ENCODE results near the gene MRPL54. TPM values are rescaled to one million over a fixed set of nuclear protein-coding genes. Genes with fewer than 3 reads are reported as not detected.

The MRPL54 gene
- total RNA-seq, 1 experiment from 2014 or later: 73.9 TPM

DNA sequence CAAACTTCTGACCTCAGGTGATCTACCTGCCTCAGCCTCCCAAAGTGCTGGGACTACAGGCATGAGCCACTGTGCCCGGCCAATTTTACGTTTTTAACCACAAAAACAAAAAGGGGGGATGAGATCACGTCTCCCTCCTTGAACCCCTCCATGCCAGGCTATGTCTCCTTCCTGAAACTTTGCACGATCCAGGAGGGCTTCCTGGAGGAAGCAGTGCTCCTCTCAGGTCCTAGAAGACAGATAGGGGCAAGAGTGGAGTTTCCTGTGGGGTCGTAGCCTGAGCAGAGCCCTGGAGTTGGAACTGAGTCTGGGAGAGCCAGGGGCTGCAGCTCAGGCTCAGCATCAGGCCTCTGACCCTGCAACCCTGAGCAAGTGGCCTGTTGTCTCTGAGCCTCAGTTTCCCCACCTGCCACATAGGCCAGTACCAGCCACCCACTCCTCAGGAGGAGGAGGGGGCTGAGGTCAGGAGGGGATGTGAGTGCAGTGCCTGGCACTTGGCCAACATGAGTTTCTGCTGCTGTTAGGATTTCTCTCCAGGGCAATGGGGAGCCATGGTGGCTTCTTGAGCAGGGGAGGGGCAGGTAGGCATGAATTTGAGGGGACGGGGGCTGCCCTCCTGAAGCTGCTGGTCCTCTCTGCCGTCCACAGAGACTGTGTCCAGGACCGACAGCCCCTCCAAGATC is 17.0 kb upstream of the MRPL54 start:
- H3K4me3 ChIP-seq (ENCODE audit: low read length): no peak overlapping the region
- H3K9me3 ChIP-seq (ENCODE audit: low read length): no peaks in the 10 kb centered on the region
- TF ChIP-seq, protein P1, sequence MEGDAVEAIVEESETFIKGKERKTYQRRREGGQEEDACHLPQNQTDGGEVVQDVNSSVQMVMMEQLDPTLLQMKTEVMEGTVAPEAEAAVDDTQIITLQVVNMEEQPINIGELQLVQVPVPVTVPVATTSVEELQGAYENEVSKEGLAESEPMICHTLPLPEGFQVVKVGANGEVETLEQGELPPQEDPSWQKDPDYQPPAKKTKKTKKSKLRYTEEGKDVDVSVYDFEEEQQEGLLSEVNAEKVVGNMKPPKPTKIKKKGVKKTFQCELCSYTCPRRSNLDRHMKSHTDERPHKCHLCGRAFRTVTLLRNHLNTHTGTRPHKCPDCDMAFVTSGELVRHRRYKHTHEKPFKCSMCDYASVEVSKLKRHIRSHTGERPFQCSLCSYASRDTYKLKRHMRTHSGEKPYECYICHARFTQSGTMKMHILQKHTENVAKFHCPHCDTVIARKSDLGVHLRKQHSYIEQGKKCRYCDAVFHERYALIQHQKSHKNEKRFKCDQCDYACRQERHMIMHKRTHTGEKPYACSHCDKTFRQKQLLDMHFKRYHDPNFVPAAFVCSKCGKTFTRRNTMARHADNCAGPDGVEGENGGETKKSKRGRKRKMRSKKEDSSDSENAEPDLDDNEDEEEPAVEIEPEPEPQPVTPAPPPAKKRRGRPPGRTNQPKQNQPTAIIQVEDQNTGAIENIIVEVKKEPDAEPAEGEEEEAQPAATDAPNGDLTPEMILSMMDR (conservative IDR thresholded peaks at IDR 0.05; ENCODE audit: low read depth, low read length): no peak
- TF ChIP-seq EZH2phosphoT487 (IDR thresholded peaks at IDR 0.05; ENCODE audit: borderline replicate concordance, low read length) (no peak), EZH2 (IDR thresholded peaks at IDR 0.05; ENCODE audit: low read length, unreplicated experiment) (no peak)
- BruUV-seq (replicated peaks): no TSS peak
- CTCF ChIA-PET: no interaction called here
- no peaks in the 10 kb centered on the region for H3K9me2 ChIP-seq (replicated peaks; ENCODE audit: low read length)
- no peak overlapping the region for H2AFZ ChIP-seq (ENCODE audit: low read length)
- H3K4me2 ChIP-seq (ENCODE audit: low read length): no peak overlapping the region
- DNase-seq: no peak
- H3K27ac ChIP-seq (ENCODE audit: low read length): no peak overlapping the region
- H3K79me2 ChIP-seq (ENCODE audit: low read length): no peaks in the 10 kb centered on the region
- ATAC-seq: no peak
- no peaks in the 10 kb centered on the region for H3K36me3 ChIP-seq (ENCODE audit: low read depth, low read length)
- intact Hi-C loops (cut with micrococcal nuclease): no loop called here
- H3K9ac ChIP-seq (ENCODE audit: low read length): no peak overlapping the region
- no peaks in the 10 kb centered on the region for H4K20me1 ChIP-seq (ENCODE audit: low read length)
- H3F3A ChIP-seq (ENCODE audit: low read length, unreplicated experiment): no peaks in the 10 kb centered on the region
- POLR2A ChIA-PET (ENCODE audit: unreplicated experiment): no interaction called here
- no peaks in the 10 kb centered on the region for H3K27me3 ChIP-seq (ENCODE audit: low read length)
- H3K4me1 ChIP-seq (ENCODE audit: insufficient read depth, low read length): no peaks in the 10 kb centered on the region

DNA sequence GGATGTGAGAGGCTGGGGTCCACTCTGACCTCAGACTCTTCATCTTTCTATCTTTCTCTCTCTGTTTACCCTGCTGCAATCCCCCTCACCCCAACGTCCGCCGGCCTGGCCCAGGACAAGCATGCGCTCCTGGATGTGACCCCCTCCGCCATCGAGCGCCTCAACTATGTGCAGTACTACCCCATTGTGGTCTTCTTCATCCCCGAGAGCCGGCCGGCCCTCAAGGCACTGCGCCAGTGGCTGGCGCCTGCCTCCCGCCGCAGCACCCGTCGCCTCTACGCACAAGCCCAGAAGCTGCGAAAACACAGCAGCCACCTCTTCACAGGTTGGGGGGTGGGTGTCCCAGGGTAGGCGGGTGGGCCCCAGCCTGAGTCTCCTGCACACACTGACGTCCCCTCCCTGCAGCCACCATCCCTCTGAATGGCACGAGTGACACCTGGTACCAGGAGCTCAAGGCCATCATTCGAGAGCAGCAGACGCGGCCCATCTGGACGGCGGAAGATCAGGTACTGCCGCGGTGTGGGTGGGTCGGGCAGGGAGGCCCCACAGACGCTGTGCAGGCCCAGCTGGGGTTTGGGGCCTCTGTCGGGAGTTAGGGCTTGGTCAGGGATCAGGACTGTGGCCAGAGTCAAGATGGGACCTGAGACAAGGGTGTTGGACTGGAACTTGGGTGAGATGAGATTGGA is 16.0 kb upstream of the MRPL54 start:
- H3F3A ChIP-seq (ENCODE audit: low read length, unreplicated experiment): no peaks in the 10 kb centered on the region
- no peaks in the 10 kb centered on the region for H3K27me3 ChIP-seq (ENCODE audit: low read length)
- H2AFZ ChIP-seq (ENCODE audit: low read length): no peak overlapping the region
- BruUV-seq (replicated peaks): no TSS peak
- no peak overlapping the region for H3K4me2 ChIP-seq (ENCODE audit: low read length)
- H3K79me2 ChIP-seq (ENCODE audit: low read length): no peaks in the 10 kb centered on the region
- POLR2A ChIA-PET (ENCODE audit: unreplicated experiment): no interaction called here
- no peaks in the 10 kb centered on the region for H3K9me2 ChIP-seq (replicated peaks; ENCODE audit: low read length)
- H3K27ac ChIP-seq (ENCODE audit: low read length): no peak overlapping the region
- TF ChIP-seq EZH2phosphoT487 (IDR thresholded peaks at IDR 0.05; ENCODE audit: borderline replicate concordance, low read length): no peak
- TF ChIP-seq, protein P1 (conservative IDR thresholded peaks at IDR 0.05; ENCODE audit: low read depth, low read length): no peak
- TF ChIP-seq EZH2 (IDR thresholded peaks at IDR 0.05; ENCODE audit: low read length, unreplicated experiment): no peak
- H3K4me1 ChIP-seq (ENCODE audit: insufficient read depth, low read length): no peaks in the 10 kb centered on the region
- no peak overlapping the region for H3K9ac ChIP-seq (ENCODE audit: low read length)
- no peak for DNase-seq
- intact Hi-C loops (cut with micrococcal nuclease): no loop called here
- H3K4me3 ChIP-seq (ENCODE audit: low read length): no peak overlapping the region
- H3K9me3 ChIP-seq (ENCODE audit: low read length): no peaks in the 10 kb centered on the region
- CTCF ChIA-PET: interaction anchor here (0.6 kb wide), 1 partner anchor 1044 kb away, joined by 3 read pairs; no protein-coding TSS in a partner anchor
- H3K36me3 ChIP-seq (ENCODE audit: low read depth, low read length): no peaks in the 10 kb centered on the region
- no peaks in the 10 kb centered on the region for H4K20me1 ChIP-seq (ENCODE audit: low read length)
- no peak for ATAC-seq

DNA sequence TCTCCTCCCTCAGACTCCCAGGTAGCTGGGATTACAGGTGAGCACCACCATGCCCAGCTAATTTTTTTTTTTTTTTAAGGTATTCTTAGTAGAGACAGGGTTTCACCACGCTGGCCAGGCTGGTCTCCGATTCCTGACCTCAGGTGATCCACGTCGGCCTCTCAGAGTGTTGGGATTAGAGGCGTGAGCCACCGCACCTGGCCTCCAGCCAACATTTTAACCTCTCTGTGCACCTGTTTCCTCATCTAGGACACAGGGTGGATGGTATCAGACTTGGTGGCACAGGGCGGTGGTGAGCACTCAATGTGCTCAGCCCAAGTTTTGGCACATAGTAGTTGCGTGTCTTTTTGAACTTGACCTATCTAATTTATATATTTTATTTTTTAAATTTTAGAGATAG is 13.5 kb upstream of the MRPL54 start:
- TF ChIP-seq EZH2phosphoT487 (IDR thresholded peaks at IDR 0.05; ENCODE audit: borderline replicate concordance, low read length): no peak
- no peak for TF ChIP-seq EZH2 (IDR thresholded peaks at IDR 0.05; ENCODE audit: low read length, unreplicated experiment)
- TF ChIP-seq, protein P1 (conservative IDR thresholded peaks at IDR 0.05; ENCODE audit: low read depth, low read length): no peak
- Histone ChIP-seq H2AFZ (ENCODE audit: low read length) (no peak overlapping the region), H3F3A (ENCODE audit: low read length, unreplicated experiment) (no peaks in the 10 kb centered on the region), H4K20me1 (ENCODE audit: low read length) (no peaks in the 10 kb centered on the region), H3K79me2 (ENCODE audit: low read length) (no peaks in the 10 kb centered on the region), H3K4me2 (ENCODE audit: low read length) (no peak overlapping the region), H3K9me3 (ENCODE audit: low read length) (no peaks in the 10 kb centered on the region), H3K9me2 (replicated peaks; ENCODE audit: low read length) (no peaks in the 10 kb centered on the region), H3K27ac (ENCODE audit: low read length) (no peak overlapping the region), H3K4me1 (ENCODE audit: insufficient read depth, low read length) (no peaks in the 10 kb centered on the region), H3K4me3 (ENCODE audit: low read length) (no peak overlapping the region), H3K27me3 (ENCODE audit: low read length) (no peaks in the 10 kb centered on the region), H3K36me3 (ENCODE audit: low read depth, low read length) (no peaks in the 10 kb centered on the region), H3K9ac (ENCODE audit: low read length) (no peak overlapping the region)
- ATAC-seq (no peak), DNase-seq (no peak)
- BruUV-seq (replicated peaks): no TSS peak
- intact Hi-C loops (cut with micrococcal nuclease): no loop called here
- CTCF ChIA-PET: no interaction called here
- POLR2A ChIA-PET (ENCODE audit: unreplicated experiment): no interaction called here

Data from PC-3 (cell line).